HG02571 (cell line): ENCODE measurements around the gene FLNA.
"Not testable (repeated sequence)": the region's sequence is repeated elsewhere in the genome, so short reads cannot be mapped to it uniquely, and the experiment has no call there.

ENCODE experiments used
- ATAC-seq: cut with Tn5 transposase; IDR thresholded peaks from one replicate; pipeline ENCODE4 v1.9.1; 2021; ENCODE audit warnings: mild to moderate bottlenecking, moderate library complexity; ENCODE audit not compliant: unreplicated experiment

Gene FLNA

GRCh38 chrX:154374313-154375155 lies at the start of gene FLNA:
Gene FLNA, minus strand, starts transcription at chrX:154374634. Its CDS starts 3,389 bp downstream, at chrX:154371245.
- no peak for ATAC-seq

GRCh38 chrX:154420402-154420756 lies 45.9 kb upstream of the FLNA start:
- ATAC-seq: no peak

- no peak for ATAC-seq
Observed at GRCh38 chrX:154419688-154420401, 45.4 kb upstream of the FLNA start.

- no peak for ATAC-seq
Observed at GRCh38 chrX:154419189-154419588, 44.8 kb upstream of the FLNA start.

GRCh38 chrX:154417157-154417556 lies 42.7 kb upstream of the FLNA start:
- ATAC-seq: no peak

- ATAC-seq: no peak
Observed at GRCh38 chrX:154413142-154413541, 38.7 kb upstream of the FLNA start.

GRCh38 chrX:154412468-154412867 lies 38.0 kb upstream of the FLNA start:
- no peak for ATAC-seq

GRCh38 chrX:154411981-154412340 lies 37.5 kb upstream of the FLNA start:
- ATAC-seq: no peak

- ATAC-seq: no peak
Observed at GRCh38 chrX:154409222-154409871, 34.9 kb upstream of the FLNA start, which contains the start of gene DNASE1L1. Gene DNASE1L1, minus strand, starts transcription at chrX:154409254. Its CDS starts 3,686 bp downstream, at chrX:154405568.

- ATAC-seq: no peak
Observed at GRCh38 chrX:154408659-154409221, 34.3 kb upstream of the FLNA start.

- no peak for ATAC-seq
Observed at GRCh38 chrX:154404625-154405192, 30.3 kb upstream of the FLNA start.

- no peak for ATAC-seq
Observed at GRCh38 chrX:154403858-154404257, 29.4 kb upstream of the FLNA start.

GRCh38 chrX:154403192-154403591 lies 28.8 kb upstream of the FLNA start:
- ATAC-seq: no peak

GRCh38 chrX:154402622-154403127 lies 28.2 kb upstream of the FLNA start:
- ATAC-seq: no peak

- ATAC-seq: no peak
Observed at GRCh38 chrX:154401918-154402621, 27.6 kb upstream of the FLNA start.

- no peak for ATAC-seq
Observed at GRCh38 chrX:154401045-154401799, 26.8 kb upstream of the FLNA start.

- ATAC-seq: not testable (repeated sequence)
Observed at GRCh38 chrX:154400369-154400817, 26.0 kb upstream of the FLNA start.

GRCh38 chrX:154399527-154400368 lies 25.3 kb upstream of the FLNA start:
- ATAC-seq: no peak
